ENCODE results near the gene HSPB1. TPM values are rescaled to one million over a fixed set of nuclear protein-coding genes. Genes with fewer than 3 reads are reported as not detected.
"Not testable (repeated sequence)": the region's sequence is repeated elsewhere in the genome, so short reads cannot be mapped to it uniquely, and the experiment has no call there.

The HSPB1 gene
- total RNA-seq, 1 donor: 72.7 TPM

GRCh38 chr7:76283254-76284159, 19.0 kb upstream of the HSPB1 start:
- Histone ChIP-seq H3K36me3 (ENCODE audit: insufficient read depth, low read length) (no peaks in the 10 kb centered on the region), H3K4me1 (ENCODE audit: insufficient read depth, low read length) (peaks cover 3% of the 10 kb centered on the region), H2AFZ (ENCODE audit: low read length) (no peak overlapping the region), H3K79me2 (ENCODE audit: insufficient read depth, low read length) (no peaks in the 10 kb centered on the region), H3K4me3 (ENCODE audit: insufficient read depth, low read length) (no peak overlapping the region), H3K4me2 (ENCODE audit: insufficient read depth, low read length) (no peak overlapping the region), H4K20me1 (ENCODE audit: insufficient read depth, low read length) (no peaks in the 10 kb centered on the region), H3K9me3 (ENCODE audit: low read depth, low read length) (no peaks in the 10 kb centered on the region), H3K27ac (ENCODE audit: low read depth, low read length) (no peak overlapping the region), H3K27me3 (ENCODE audit: insufficient read depth, low read length) (peaks cover 40% of the 10 kb centered on the region)
- peak; percentile 68 for DNase-seq (ENCODE audit: insufficient read length, low spot score, missing footprints)
- TF ChIP-seq, protein P1, sequence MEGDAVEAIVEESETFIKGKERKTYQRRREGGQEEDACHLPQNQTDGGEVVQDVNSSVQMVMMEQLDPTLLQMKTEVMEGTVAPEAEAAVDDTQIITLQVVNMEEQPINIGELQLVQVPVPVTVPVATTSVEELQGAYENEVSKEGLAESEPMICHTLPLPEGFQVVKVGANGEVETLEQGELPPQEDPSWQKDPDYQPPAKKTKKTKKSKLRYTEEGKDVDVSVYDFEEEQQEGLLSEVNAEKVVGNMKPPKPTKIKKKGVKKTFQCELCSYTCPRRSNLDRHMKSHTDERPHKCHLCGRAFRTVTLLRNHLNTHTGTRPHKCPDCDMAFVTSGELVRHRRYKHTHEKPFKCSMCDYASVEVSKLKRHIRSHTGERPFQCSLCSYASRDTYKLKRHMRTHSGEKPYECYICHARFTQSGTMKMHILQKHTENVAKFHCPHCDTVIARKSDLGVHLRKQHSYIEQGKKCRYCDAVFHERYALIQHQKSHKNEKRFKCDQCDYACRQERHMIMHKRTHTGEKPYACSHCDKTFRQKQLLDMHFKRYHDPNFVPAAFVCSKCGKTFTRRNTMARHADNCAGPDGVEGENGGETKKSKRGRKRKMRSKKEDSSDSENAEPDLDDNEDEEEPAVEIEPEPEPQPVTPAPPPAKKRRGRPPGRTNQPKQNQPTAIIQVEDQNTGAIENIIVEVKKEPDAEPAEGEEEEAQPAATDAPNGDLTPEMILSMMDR (IDR thresholded peaks at IDR 0.05; ENCODE audit: extremely low read depth, low read depth, low read length): no peak

DNA sequence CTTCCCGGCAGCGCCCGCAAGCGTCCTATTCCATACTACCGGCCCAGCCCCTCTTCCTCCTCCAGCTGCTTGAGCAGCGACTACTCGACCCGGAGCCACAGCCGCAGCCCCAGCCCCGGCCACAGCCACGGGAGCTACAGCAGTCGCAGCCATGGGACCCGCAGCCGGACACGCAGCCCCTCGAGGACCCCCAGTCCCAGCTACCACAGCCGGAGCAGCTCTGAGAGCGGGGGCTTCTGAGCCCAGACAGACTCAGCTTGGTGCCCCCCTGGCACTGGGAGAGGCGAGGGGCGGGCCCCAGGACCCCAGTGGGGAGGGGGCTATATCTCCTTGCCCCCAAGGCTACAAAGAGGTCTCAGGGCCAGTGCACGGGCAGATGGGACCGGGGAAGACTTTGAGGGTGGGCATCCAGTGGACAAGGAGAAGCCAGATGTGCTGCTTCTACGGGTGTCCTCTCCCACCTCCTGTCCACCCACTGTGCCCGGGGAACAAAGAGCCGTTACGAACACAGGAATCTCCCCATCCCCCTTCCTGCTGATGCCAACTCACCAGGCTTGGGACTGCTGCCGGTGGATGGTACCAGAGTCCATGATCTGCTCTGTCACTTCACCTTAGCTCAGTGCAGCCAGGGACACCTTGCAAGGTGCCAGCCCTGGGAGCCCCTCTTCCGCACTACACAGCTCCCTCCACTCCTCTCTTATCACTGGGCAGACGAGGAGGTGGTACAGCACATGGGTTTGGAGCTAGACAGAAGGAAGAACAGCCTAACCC, 16.7 kb upstream of the HSPB1 start:
- Histone ChIP-seq H3K4me2 (ENCODE audit: insufficient read depth, low read length) (no peak overlapping the region), H3K79me2 (ENCODE audit: insufficient read depth, low read length) (no peaks in the 10 kb centered on the region), H4K20me1 (ENCODE audit: insufficient read depth, low read length) (no peaks in the 10 kb centered on the region), H3K27ac (ENCODE audit: low read depth, low read length) (no peak overlapping the region), H3K36me3 (ENCODE audit: insufficient read depth, low read length) (no peaks in the 10 kb centered on the region), H3K4me1 (ENCODE audit: insufficient read depth, low read length) (peaks cover 3% of the 10 kb centered on the region), H3K9me3 (ENCODE audit: low read depth, low read length) (no peaks in the 10 kb centered on the region), H3K27me3 (ENCODE audit: insufficient read depth, low read length) (peaks cover 28% of the 10 kb centered on the region), H2AFZ (ENCODE audit: low read length) (no peak overlapping the region), H3K4me3 (ENCODE audit: insufficient read depth, low read length) (no peak overlapping the region)
- TF ChIP-seq, protein P1 (IDR thresholded peaks at IDR 0.05; ENCODE audit: extremely low read depth, low read depth, low read length): no peak
- peak; percentile 83 for DNase-seq (ENCODE audit: insufficient read length, low spot score, missing footprints)

DNA sequence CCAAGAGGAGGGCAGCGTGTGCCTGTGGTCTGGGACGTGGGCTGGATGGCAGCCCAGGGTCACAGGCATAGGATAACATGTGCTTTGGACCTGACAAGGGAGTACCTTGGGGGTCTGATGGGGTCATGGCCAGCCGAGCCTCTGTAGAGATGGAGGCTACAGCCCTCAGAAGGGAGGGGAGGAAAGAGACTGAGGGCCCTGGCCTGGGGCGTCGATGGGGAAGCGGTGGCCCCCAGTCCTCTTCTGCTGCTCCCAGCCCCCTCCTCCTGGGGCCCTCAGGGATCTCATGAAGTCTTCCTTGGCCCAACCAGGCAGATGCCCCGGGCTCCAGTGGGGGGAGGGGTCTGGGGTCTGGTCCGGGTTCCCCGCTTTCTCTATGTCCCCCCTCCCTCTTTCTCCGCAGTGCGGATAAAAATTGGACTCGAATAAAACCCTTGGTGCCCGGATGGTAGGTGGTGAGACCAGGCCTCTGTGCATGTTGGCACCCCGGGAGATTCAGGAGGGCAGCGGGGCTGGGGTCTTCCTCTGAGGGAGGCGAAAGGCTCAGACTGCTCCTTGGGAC, 15.6 kb upstream of the HSPB1 start:
- Histone ChIP-seq H4K20me1 (ENCODE audit: insufficient read depth, low read length) (no peaks in the 10 kb centered on the region), H3K4me1 (ENCODE audit: insufficient read depth, low read length) (peaks cover 9% of the 10 kb centered on the region), H2AFZ (ENCODE audit: low read length) (no peak overlapping the region), H3K79me2 (ENCODE audit: insufficient read depth, low read length) (no peaks in the 10 kb centered on the region), H3K4me3 (ENCODE audit: insufficient read depth, low read length) (no peak overlapping the region), H3K36me3 (ENCODE audit: insufficient read depth, low read length) (no peaks in the 10 kb centered on the region), H3K4me2 (ENCODE audit: insufficient read depth, low read length) (no peak overlapping the region), H3K9me3 (ENCODE audit: low read depth, low read length) (no peaks in the 10 kb centered on the region), H3K27me3 (ENCODE audit: insufficient read depth, low read length) (peaks cover 19% of the 10 kb centered on the region), H3K27ac (ENCODE audit: low read depth, low read length) (no peak overlapping the region)
- DNase-seq (ENCODE audit: insufficient read length, low spot score, missing footprints): peak; percentile 50
- TF ChIP-seq, protein P1 (IDR thresholded peaks at IDR 0.05; ENCODE audit: extremely low read depth, low read depth, low read length): no peak

DNA sequence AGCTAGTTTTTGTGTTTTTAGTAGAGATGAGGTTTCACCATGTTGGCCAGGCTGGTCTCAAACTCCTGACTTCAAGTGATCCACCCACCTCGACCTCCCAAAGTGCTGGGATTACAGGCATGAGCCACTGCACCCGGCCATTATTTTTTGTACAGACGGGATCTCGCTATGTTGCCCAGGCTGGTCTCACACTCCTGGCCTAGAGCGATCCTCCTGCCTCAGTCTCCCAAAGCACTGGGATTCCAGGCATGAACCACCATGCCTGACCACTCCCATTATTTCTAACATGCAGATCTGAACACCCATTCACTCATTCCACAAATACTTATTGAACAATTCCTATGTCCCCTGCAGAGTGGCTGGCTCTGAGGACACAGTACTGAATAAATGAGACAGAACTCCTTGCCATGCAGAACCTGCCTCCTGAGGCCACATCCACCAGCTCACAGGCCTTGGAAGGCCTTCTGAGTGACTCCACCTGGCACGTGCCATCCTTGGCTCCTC, 11.6 kb upstream of the HSPB1 start:
- H3K27me3 ChIP-seq (ENCODE audit: insufficient read depth, low read length); H3K79me2 ChIP-seq (ENCODE audit: insufficient read depth, low read length); H3K9me3 ChIP-seq (ENCODE audit: low read depth, low read length); H3K36me3 ChIP-seq (ENCODE audit: insufficient read depth, low read length); H4K20me1 ChIP-seq (ENCODE audit: insufficient read depth, low read length): not testable (repeated sequence)
- peak; percentile 43 for DNase-seq (ENCODE audit: insufficient read length, low spot score, missing footprints)
- Histone ChIP-seq H2AFZ (ENCODE audit: low read length) (peak overlapping the region; percentile 58), H3K4me2 (ENCODE audit: insufficient read depth, low read length) (peak overlapping the region; percentile 33), H3K27ac (ENCODE audit: low read depth, low read length) (peak overlapping the region; percentile 84), H3K4me3 (ENCODE audit: insufficient read depth, low read length) (peak overlapping the region; percentile 12), H3K4me1 (ENCODE audit: insufficient read depth, low read length) (peaks cover 35% of the 10 kb centered on the region)

All from osteoblast (primary cell).